Measurements from ENCODE around the gene CD209.

The CD209 gene

DNA sequence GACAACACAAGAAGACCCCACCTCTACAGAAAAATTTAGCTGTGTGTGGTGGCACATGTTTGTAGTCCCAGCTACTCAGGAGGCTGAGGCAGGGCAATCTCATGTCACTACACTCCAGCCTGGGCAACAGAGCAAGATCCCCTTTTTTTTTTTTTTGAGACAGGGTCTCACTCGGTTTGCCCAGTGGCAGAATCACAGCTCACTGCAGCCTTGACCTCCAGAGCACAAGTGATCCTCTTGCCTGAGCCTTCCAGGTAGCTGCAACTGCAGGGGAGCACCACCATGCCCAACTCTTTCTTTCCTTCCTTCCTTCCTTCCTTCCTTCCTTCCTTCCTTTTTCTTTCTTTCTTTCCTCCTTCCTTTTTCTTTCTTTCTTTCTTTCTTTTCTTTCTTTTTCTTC is 11.2 kb downstream of the CD209 start:
- no peak for DNase-seq

GRCh38 chr19:7734220-7735203 is 12.8 kb downstream of the CD209 start:
- no peak for DNase-seq

GRCh38 chr19:7733376-7733775 is 14.0 kb downstream of the CD209 start:
- no peak for DNase-seq

GRCh38 chr19:7732045-7732444 is 15.3 kb downstream of the CD209 start, which contains the start of gene CLEC4G:
CLEC4G (minus strand) TSS chr19:7732110; CDS start chr19:7732102, 8 bp downstream.
- DNase-seq: no peak

GRCh38 chr19:7731615-7732014 is 15.7 kb downstream of the CD209 start:
- DNase-seq: no peak

DNA sequence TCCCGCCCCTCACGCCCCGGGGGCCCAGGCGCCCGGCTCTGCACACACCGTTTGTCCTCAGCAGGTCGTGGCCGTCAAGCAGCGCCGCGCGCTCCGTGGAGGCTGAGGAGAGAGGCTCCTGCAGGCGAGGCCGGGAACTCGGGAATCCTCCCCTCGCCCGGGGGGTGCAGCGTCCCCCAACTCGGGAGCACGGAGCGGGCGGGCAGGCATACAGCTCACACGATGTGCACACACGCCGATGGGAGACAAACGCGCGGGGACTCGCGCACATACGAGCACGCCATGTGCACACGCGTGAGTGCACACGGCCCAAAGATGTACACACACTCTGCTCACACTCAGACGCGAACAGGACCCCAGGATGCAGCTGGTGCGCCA is 16.1 kb downstream of the CD209 start:
- DNase-seq: no peak

GRCh38 chr19:7730286-7731217 is 16.8 kb downstream of the CD209 start:
- DNase-seq: no peak

DNA sequence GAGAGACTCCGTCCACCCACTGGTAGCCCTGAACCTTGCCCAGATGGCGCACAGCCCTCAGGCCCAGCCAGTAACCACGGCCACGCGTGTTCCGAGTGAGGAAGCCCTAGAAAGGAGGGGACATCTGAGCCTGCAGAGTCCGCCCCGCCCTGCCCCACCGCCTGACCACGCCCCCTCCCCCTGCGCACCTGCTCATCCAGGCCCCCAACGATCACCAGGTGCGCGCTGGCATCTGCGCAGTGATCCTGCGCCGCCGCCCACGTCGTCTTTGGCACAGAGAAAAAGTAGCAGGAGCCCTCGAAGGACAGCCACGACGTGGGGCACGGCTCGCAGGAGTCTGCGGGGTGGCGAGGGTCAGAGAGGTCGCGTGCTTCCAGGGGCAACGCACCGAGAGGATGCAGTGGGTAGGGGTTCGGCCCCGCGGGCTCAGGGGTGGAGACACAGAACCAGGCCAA is 17.5 kb downstream of the CD209 start:
- peak; percentile 73 for DNase-seq

DNA sequence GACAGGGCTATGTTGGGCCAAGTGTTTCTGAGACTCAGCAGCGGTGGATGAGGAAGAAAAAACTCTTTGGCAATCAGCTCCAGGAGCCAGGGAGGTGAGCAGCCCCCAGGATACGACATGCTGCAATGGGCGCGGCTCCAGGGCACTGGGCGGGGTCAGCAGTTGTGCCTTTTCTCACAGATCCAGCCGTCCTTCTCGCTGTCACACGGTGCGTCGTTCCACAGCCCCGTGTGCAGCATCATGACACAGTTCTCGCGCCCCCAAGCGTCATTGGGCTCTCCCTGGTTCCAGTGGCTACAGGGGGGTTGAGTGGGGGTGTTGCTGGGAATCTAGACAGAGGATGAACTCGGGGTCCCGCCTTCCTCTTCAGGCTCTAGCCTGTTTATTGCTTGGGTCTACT is 18.1 kb downstream of the CD209 start:
- DNase-seq: peak; percentile 16

- no peak for DNase-seq
Measured at GRCh38 chr19:7725791-7726190, 21.5 kb downstream of the CD209 start.

GRCh38 chr19:7722231-7722651 is 25.1 kb downstream of the CD209 start:
- peak; percentile 97 for DNase-seq

GRCh38 chr19:7720351-7720750 is 27.0 kb downstream of the CD209 start:
- no peak for DNase-seq

DNA sequence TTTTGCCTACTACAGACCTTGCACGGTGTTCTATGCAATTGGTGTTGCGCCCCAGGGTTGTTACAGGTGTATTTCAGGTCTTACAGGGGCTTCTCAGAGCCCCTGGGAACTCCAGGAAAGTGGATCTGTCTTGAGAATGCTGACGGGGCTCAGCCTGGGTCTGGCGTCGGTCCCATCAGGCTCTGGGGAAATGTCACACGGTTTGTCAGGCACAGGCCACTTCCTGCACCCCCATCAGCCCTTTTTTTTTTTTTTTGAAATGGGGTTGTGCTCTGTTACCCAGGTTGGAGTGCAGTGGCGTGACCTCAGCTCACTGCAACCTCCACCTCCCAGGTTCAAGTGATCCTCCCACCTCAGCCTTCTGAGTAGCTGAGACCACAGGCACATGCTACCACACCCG is 28.7 kb downstream of the CD209 start:
- DNase-seq: no peak

DNA sequence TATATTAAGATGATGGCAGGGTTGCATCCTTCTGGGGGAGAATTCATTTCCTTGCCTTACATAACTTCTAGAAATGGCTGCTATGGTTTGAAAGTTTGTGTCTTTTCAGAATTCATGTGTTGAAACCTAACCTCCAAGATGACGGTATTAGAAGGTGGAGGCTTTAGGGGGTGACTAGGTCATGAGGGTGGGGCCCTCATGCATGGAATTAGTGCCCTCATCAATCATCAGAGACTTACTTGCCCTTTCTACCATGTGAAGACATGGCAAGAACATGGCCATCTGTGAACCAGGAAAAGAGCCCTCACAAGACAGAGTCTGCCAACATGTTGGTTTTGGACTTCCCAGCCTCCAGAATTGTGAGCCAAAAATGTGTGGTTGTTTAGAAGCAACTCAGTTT is 30.6 kb downstream of the CD209 start:
- no peak for DNase-seq

- no peak for DNase-seq
Measured at GRCh38 chr19:7715671-7716070, 31.7 kb downstream of the CD209 start.

- DNase-seq: no peak
Measured at GRCh38 chr19:7710616-7711015, 36.7 kb downstream of the CD209 start.

DNA sequence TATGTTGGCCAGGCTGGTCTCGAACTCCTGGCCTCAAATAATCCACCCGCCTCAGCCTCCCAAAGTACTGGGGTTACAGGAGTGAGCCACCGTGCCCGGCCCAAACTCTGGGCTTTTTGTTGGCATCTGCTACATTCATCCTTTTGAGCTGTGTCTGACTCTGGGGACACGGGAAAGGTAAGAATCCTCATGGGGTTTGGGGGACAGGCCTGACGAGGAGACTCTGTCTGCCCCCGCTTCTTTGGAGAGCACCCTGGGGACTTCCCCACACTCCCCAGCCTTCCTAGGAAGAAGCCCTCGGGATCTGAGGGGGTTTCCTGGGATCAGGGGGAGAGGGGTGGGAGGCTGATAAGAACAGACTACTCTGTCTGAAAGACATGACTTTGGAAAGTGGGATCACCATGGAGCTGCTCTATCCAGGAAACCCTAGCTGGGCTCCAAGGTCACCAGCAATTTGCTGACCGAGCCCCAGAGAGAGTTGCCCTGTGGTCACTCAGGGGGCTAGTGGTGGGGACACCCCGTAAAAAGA is 37.3 kb downstream of the CD209 start:
- no peak for DNase-seq

- no peak for DNase-seq
Measured at GRCh38 chr19:7706955-7707456, 40.3 kb downstream of the CD209 start.

- DNase-seq: no peak
Measured at GRCh38 chr19:7706188-7706954, 41.0 kb downstream of the CD209 start.

- no peak for DNase-seq
Measured at GRCh38 chr19:7705387-7706187, 41.7 kb downstream of the CD209 start.

Data from NCI-H2171 treated with DMSO at 0.1 percent for 48 hours (cell line).